Esophagus squamous epithelium (tissue), 4 donors: ENCODE data around the gene AIP.

Experiments
- POLR2A ChIP-seq, 4 donors: fragments of 450-650 bp; IDR thresholded peaks; one replicate each; pipeline ENCODE4 v1.6.1; 2017; ENCODE audit warnings: antibody characterized with exemption in 4 of 4, mild to moderate bottlenecking in 4 of 4, moderate library complexity in 3 of 4
- TF ChIP-seq, protein P1 (sequence below), 6 experiments: fragments of 450-650 bp in 4 of 6; fragments of 200-600 bp in 2 of 6; sonication (generic) in 2 of 6; IDR thresholded peaks; one replicate each; pipeline ENCODE4 v1.5.1; 2016 to 2019; ENCODE audit warnings: antibody characterized with exemption in 6 of 6, mild to moderate bottlenecking in 4 of 6, moderate library complexity in 4 of 6

DNA sequence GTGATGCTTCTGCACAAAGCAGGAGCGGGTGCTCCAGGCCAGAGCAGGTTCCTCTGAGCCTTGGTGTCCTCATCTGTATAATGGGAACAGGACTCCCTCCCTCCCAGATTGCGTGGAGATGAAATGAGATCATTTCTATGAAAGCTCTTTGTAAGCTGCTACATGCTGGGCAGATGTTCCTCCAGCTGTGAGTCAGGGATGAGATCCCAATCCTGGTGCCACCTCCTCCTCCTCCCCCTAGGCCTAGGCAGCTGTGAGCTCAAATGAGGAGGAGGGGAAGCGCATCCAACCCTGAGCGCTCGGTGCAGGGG, 47.4 kb downstream of the AIP start:
- TF ChIP-seq, protein P1, sequence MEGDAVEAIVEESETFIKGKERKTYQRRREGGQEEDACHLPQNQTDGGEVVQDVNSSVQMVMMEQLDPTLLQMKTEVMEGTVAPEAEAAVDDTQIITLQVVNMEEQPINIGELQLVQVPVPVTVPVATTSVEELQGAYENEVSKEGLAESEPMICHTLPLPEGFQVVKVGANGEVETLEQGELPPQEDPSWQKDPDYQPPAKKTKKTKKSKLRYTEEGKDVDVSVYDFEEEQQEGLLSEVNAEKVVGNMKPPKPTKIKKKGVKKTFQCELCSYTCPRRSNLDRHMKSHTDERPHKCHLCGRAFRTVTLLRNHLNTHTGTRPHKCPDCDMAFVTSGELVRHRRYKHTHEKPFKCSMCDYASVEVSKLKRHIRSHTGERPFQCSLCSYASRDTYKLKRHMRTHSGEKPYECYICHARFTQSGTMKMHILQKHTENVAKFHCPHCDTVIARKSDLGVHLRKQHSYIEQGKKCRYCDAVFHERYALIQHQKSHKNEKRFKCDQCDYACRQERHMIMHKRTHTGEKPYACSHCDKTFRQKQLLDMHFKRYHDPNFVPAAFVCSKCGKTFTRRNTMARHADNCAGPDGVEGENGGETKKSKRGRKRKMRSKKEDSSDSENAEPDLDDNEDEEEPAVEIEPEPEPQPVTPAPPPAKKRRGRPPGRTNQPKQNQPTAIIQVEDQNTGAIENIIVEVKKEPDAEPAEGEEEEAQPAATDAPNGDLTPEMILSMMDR (IDR thresholded peaks at IDR 0.05) = no peak
- TF ChIP-seq POLR2A (IDR thresholded peaks at IDR 0.05) = no peak
